GM12801 (cell line): Measurements from ENCODE around the gene ASIC2.

Source experiments
- CTCF ChIP-seq: IDR thresholded peaks from one replicate; pipeline ENCODE4 v1.5.1; 2011; ENCODE audit warnings: control low read depth; ENCODE audit not compliant: insufficient read length; ENCODE audit errors: extremely low read depth

ASIC2 gene

GRCh38 chr17:33324736-33325135 lies 31.6 kb upstream of the ASIC2 start:
- no peak for TF ChIP-seq CTCF

GRCh38 chr17:33322063-33322462 lies 29.0 kb upstream of the ASIC2 start:
- no peak for TF ChIP-seq CTCF

- TF ChIP-seq CTCF, result no peak
Observed at GRCh38 chr17:33318241-33318640, 25.1 kb upstream of the ASIC2 start.

- TF ChIP-seq CTCF, result no peak
Observed at GRCh38 chr17:33316746-33317145, 23.7 kb upstream of the ASIC2 start.

GRCh38 chr17:33310296-33310695 lies 17.2 kb upstream of the ASIC2 start:
- TF ChIP-seq CTCF, result no peak

- no peak for TF ChIP-seq CTCF
Observed at GRCh38 chr17:33303254-33303653, 10.2 kb upstream of the ASIC2 start.

- no peak for TF ChIP-seq CTCF
Observed at GRCh38 chr17:33302394-33302793, 9.3 kb upstream of the ASIC2 start.

- TF ChIP-seq CTCF, result no peak
Observed at GRCh38 chr17:33300241-33300640, 7.1 kb upstream of the ASIC2 start.
